Measurements from ENCODE around the gene KPNA2.
"Not testable (repeated sequence)": the region's sequence is repeated elsewhere in the genome, so short reads cannot be mapped to it uniquely, and the experiment has no call there.

- TF ChIP-seq CTCF (IDR thresholded peaks at IDR 0.05; ENCODE audit: low read length); EZH2 (IDR thresholded peaks at IDR 0.05; ENCODE audit: borderline replicate concordance, low read length): not testable (repeated sequence)
Observed at GRCh38 chr17:68087131-68087623, 51.6 kb downstream of the KPNA2 start.
